Small intestine (tissue), 7 donors: Measurements from ENCODE around the gene CCNB1IP1. TPM values are rescaled to one million over a fixed set of nuclear protein-coding genes. Genes with fewer than 3 reads are reported as not detected.
"Not testable (repeated sequence)": the region's sequence is repeated elsewhere in the genome, so short reads cannot be mapped to it uniquely, and the experiment has no call there.

Experiments used
- DNase-seq, 2 donors: peaks; one replicate each; pipeline versions ENCODE4 v3.0.0 to v3.0.0-alpha.2; 2013
- FAIRE-seq: peaks from 2 replicates; lab custom pipeline; 2012; peaks lifted over from hg19 to GRCh38; lab: Jason Lieb, UNC
- H3K27ac ChIP-seq, 3 donors: one replicate each; pipeline ENCODE4 v1.5.1; 2013; ENCODE audit warnings: low read length in 2 of 3, mild to moderate bottlenecking in 2 of 3, control low read depth in 1 of 3, inconsistent platforms in 1 of 3, low read depth in 1 of 3, moderate library complexity in 1 of 3
- H3K27me3 ChIP-seq, 3 donors: one replicate each; pipeline ENCODE4 v1.6.1; 2013; ENCODE audit warnings: low read length in 3 of 3, inconsistent platforms in 1 of 3; ENCODE audit not compliant: control insufficient read depth in 3 of 3, insufficient read depth in 3 of 3
- H3K36me3 ChIP-seq, 3 donors: one replicate each; pipeline ENCODE4 v1.6.1; 2013; ENCODE audit warnings: low read length in 3 of 3, inconsistent platforms in 1 of 3, low read depth in 1 of 3, mild to moderate bottlenecking in 1 of 3, moderate library complexity in 1 of 3; ENCODE audit not compliant: control insufficient read depth in 3 of 3, insufficient read depth in 2 of 3
- H3K4me1 ChIP-seq, 3 donors: one replicate each; pipeline ENCODE4 v1.6.1; 2013; ENCODE audit warnings: low read length in 2 of 3, inconsistent platforms in 1 of 3, low read depth in 1 of 3, mild to moderate bottlenecking in 1 of 3, moderate library complexity in 1 of 3; ENCODE audit not compliant: control insufficient read depth in 3 of 3, insufficient read depth in 2 of 3
- H3K4me3 ChIP-seq, 3 donors: one replicate each; pipeline ENCODE4 v1.5.1; 2013; ENCODE audit warnings: low read length in 3 of 3, control low read depth in 1 of 3, inconsistent platforms in 1 of 3, low read depth in 1 of 3, mild to moderate bottlenecking in 1 of 3, moderate library complexity in 1 of 3
- H3K9me3 ChIP-seq, 2 donors: one replicate each; pipeline ENCODE4 v1.6.1; 2013; ENCODE audit warnings: low read depth in 1 of 2, low read length in 1 of 2; ENCODE audit not compliant: control insufficient read depth in 2 of 2, insufficient read depth in 1 of 2
- WGBS, 3 donors: extraction: QIAGEN DNeasy Blood & Tissue Kit; methylation state at CpG; one replicate each; pipeline ENCODE4 v1.1.7; 2013; 5-methylcytosine and 5-hydroxymethylcytosine counted together
- polyA plus RNA-seq, 4 donors: library from polyadenylated mRNA; stranded (reverse) in 3 of 4; unstranded in 1 of 4; fragments of 200-250 nt in 3 of 4; fragments of 120-200 nt in 1 of 4; gene quantifications; one replicate each; pipeline versions ENCODE4 v1.2.1 to v1.2.3, GENCODE V29; 2013
- donor health status: healthy with polysubstance abuse.
- donor health status: control.
- donor health status: control.
- donor health status: Bipolar disorder and iron deficiency.
- donor health status: healthy.

CCNB1IP1 gene
- polyA plus RNA-seq, 4 donors, result 43.5 to 67.9 (median 44.1) TPM

GRCh38 chr14:20375471-20375870, 42.4 kb upstream of the CCNB1IP1 start:
- H3K27ac ChIP-seq, result peak overlapping the region; percentile 72 to 96 (median 89)
- FAIRE-seq, result no peak

DNA sequence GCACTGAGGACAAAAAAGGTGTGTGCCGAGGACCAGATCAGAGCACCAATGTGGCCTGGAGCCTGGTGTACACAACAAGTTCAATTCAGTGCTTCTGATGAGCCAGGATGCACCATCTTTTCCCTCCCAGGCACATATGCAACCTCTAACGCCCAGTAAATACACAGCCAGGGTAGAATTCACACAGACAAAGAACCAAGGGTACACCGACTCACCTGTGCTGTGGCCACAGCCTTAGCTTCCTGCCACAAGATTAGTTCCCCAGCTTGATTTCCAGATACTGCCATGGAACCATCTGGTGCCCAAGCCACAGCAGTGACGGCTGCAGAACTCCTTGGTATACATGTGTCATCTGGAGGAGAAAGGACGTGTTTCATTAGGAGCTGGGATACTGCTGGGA, 39.7 kb upstream of the CCNB1IP1 start:
- FAIRE-seq, result no peak
- peaks cover 0 to 28% (median 3%) of the 10 kb centered on the region in 3 donors for H3K4me1 ChIP-seq
- H3K4me3 ChIP-seq, result no peak overlapping the region
- DNase-seq, result no peak
- no peaks in the 10 kb centered on the region for H3K27me3 ChIP-seq
- peaks cover 0 to 4% of the 10 kb centered on the region in 2 donors for H3K9me3 ChIP-seq
- H3K27ac ChIP-seq, result no peak overlapping the region
- H3K36me3 ChIP-seq, result peaks cover 23 to 71% (median 55%) of the 10 kb centered on the region in 3 donors
- WGBS, 3 donors, result 78 to 87% (median 80%) methylated on average over 5 of the region's 5 CpGs

More at GRCh38 chr14:20375471-20375870, 42.4 kb upstream of the CCNB1IP1 start:
- H3K27me3 ChIP-seq, result no peaks in the 10 kb centered on the region
- DNase-seq, result peak; percentile 54 to 92
- 15 to 61% (median 41%) methylated on average over 3 of the region's 3 CpGs for WGBS, 3 donors
- peaks cover 30 to 75% (median 56%) of the 10 kb centered on the region in 3 donors for H3K36me3 ChIP-seq
- H3K4me3 ChIP-seq, result peak overlapping the region in 1 of 3 donors; percentile 2
- peaks cover 0 to 4% of the 10 kb centered on the region in 2 donors for H3K9me3 ChIP-seq
- H3K4me1 ChIP-seq, result peaks cover 0 to 40% (median 8%) of the 10 kb centered on the region in 3 donors

GRCh38 chr14:20365928-20366327, 32.8 kb upstream of the CCNB1IP1 start:
- Histone ChIP-seq H3K27ac (no peak overlapping the region), H3K4me1 (no peaks in the 10 kb centered on the region), H3K36me3 (peaks cover 11 to 45% (median 43%) of the 10 kb centered on the region in 3 donors), H3K27me3 (no peaks in the 10 kb centered on the region), H3K4me3 (no peak overlapping the region), H3K9me3 (no peaks in the 10 kb centered on the region)
- DNase-seq (no peak), FAIRE-seq (no peak)

DNA sequence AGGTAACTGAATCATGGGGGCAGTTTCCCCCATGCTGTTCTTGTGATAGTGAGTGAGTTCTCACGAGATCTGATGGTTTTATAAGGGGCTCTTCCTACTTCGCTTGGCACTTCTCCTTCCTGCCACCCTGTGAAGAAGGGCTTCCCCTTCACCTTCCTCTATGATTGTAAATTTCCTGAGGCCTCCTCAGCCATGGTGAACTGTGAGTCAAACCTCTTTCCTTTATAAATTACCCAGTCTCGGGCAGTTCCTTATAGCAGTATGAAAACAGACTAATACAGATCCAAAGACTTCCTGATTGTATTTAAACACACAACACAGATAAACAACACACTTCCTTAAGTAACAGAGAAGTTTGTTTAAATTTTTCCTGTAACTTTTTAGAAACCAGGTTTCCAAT, 25.4 kb upstream of the CCNB1IP1 start:
- FAIRE-seq, H3K27ac ChIP-seq, H3K9me3 ChIP-seq, DNase-seq, H3K27me3 ChIP-seq, H3K4me1 ChIP-seq, H3K4me3 ChIP-seq: not testable (repeated sequence)
- peaks cover 6 to 24% (median 16%) of the 10 kb centered on the region in 3 donors for H3K36me3 ChIP-seq
- WGBS, 3 donors, result 50 to 73% (median 63%) methylated on average over 3 of the region's 3 CpGs

- DNase-seq (no peak), FAIRE-seq (no peak)
- H3K27ac ChIP-seq, result no peak overlapping the region
- H3K4me1 ChIP-seq, result no peaks in the 10 kb centered on the region
- H3K27me3 ChIP-seq, result no peaks in the 10 kb centered on the region
- no peaks in the 10 kb centered on the region for H3K9me3 ChIP-seq
- no peak overlapping the region for H3K4me3 ChIP-seq
- 87 to 97% (median 91%) methylated on average over 3 of the region's 3 CpGs for WGBS, 3 donors
- peaks cover 12 to 31% (median 13%) of the 10 kb centered on the region in 3 donors for H3K36me3 ChIP-seq
These were observed 23.3 kb upstream of the CCNB1IP1 start for GRCh38 chr14:20356422-20356821.

DNA sequence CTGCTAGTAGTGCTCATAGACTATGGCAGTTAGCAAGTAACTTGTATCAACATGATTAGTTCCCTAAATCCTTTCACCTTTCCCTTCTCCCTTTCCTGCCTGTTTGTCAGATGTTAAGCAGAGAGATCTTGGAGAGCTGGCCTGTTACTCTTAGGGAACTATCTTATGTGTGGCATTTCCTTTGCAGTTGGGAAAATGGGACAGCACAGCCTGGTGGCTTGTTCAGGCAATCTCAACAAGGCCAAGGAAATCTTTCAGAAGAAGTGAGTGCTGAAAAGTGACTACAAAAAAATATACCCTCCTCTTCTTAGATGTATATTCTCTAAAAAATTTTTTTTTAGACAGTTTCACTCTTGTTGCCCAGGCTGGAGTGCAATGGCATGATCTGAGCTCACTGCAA, 17.8 kb upstream of the CCNB1IP1 start:
- no peak overlapping the region for H3K27ac ChIP-seq
- DNase-seq, result no peak
- H3K36me3 ChIP-seq, result peaks cover 6 to 45% (median 20%) of the 10 kb centered on the region in 3 donors
- H3K9me3 ChIP-seq, result no peaks in the 10 kb centered on the region
- no peak overlapping the region for H3K4me3 ChIP-seq
- no peaks in the 10 kb centered on the region for H3K27me3 ChIP-seq
- no peaks in the 10 kb centered on the region for H3K4me1 ChIP-seq
- FAIRE-seq, result no peak

GRCh38 chr14:20350282-20350681, 17.2 kb upstream of the CCNB1IP1 start:
- Histone ChIP-seq H3K27ac (no peak overlapping the region), H3K27me3 (no peaks in the 10 kb centered on the region), H3K4me3 (no peak overlapping the region), H3K9me3 (no peaks in the 10 kb centered on the region), H3K4me1 (no peaks in the 10 kb centered on the region), H3K36me3 (peaks cover 6 to 45% (median 20%) of the 10 kb centered on the region in 3 donors)
- DNase-seq (no peak), FAIRE-seq (no peak)
- WGBS, 3 donors, result 93 to 98% (median 98%) methylated on average over 2 of the region's 2 CpGs

GRCh38 chr14:20347747-20348146, 14.7 kb upstream of the CCNB1IP1 start:
- Histone ChIP-seq H3K4me1 (peaks cover 0 to 2% (median 0%) of the 10 kb centered on the region in 3 donors), H3K9me3 (peaks cover 0 to 3% of the 10 kb centered on the region in 2 donors), H3K27me3 (no peaks in the 10 kb centered on the region), H3K27ac (no peak overlapping the region), H3K4me3 (no peak overlapping the region), H3K36me3 (peaks cover 0 to 32% (median 14%) of the 10 kb centered on the region in 3 donors)
- FAIRE-seq (no peak), DNase-seq (no peak)
- WGBS, 3 donors, result 94 to 99% (median 98%) methylated on average over 3 of the region's 3 CpGs

- DNase-seq, result no peak
- no peak overlapping the region for H3K27ac ChIP-seq
- H3K4me3 ChIP-seq, result no peak overlapping the region
- H3K27me3 ChIP-seq, result no peaks in the 10 kb centered on the region
- no peak for FAIRE-seq
- H3K9me3 ChIP-seq, result peaks cover 0 to 3% of the 10 kb centered on the region in 2 donors
- H3K36me3 ChIP-seq, result peaks cover 0 to 28% (median 7%) of the 10 kb centered on the region in 3 donors
- H3K4me1 ChIP-seq, result peaks cover 0 to 2% (median 0%) of the 10 kb centered on the region in 3 donors
- WGBS, 3 donors, result 100% methylated on average over 1 of the region's 1 CpG
These were observed 13.6 kb upstream of the CCNB1IP1 start for GRCh38 chr14:20346713-20347112.
